HG03520 (cell line): Measurements from ENCODE around the gene IL12RB1.

ENCODE experiments used
- ATAC-seq: cut with Tn5 transposase; IDR thresholded peaks from one replicate; pipeline ENCODE4 v1.9.1; 2021; ENCODE audit warnings: mild to moderate bottlenecking, moderate library complexity; ENCODE audit not compliant: unreplicated experiment

The IL12RB1 gene

GRCh38 chr19:18013210-18014111 lies 73.3 kb downstream of the IL12RB1 start:
- no peak for ATAC-seq

DNA sequence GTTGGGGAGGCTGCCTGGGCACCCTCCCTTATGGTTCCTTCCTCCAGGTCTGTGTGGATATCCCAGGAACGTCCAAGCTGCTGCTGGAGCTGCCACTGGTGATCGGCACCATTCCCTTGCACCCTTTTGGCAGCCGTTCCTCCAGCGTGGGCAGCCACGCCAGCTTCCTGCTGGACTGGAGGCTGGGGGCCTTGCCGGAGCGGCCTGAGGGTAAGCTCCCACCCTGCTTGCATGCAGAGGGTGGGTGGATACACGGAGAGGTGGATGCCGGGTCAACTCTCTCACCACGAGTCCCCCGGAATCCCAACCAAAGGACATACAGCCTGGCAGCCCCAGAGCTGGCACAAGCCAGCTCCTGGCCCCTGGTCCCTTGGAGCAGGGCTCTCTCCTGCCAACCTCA lies 76.6 kb downstream of the IL12RB1 start:
- no peak for ATAC-seq

DNA sequence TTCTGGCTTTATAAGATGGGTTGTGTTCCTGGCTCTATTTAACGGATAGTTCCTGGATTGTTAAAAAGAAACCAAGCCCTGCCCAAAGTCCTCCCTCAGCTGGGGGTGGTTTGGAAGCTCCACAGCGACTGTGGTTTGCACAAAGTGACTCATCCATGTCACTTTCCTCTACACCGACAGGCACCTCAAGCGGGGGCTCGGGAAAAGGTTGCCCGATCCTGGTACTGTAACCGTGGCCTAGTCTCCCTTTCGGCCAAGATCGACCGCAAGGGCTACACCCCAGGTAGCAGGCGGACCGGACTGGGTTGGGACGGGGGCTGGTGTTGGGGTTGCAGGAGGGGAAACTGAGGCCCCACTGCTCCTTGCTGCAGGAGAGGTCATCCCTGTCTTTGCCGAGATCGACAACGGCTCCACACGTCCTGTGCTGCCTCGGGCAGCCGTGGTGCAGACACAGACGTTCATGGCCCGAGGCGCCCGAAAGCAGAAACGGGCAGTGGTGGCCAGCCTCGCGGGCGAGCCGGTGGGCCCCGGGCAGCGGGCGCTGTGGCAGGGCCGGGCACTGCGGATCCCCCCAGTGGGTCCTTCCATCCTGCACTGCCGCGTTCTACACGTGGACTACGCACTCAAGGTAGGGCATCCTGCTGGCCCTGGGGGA lies 77.2 kb downstream of the IL12RB1 start:
- ATAC-seq: no peak
